ENCODE data around the gene AGBL4.

DNA sequence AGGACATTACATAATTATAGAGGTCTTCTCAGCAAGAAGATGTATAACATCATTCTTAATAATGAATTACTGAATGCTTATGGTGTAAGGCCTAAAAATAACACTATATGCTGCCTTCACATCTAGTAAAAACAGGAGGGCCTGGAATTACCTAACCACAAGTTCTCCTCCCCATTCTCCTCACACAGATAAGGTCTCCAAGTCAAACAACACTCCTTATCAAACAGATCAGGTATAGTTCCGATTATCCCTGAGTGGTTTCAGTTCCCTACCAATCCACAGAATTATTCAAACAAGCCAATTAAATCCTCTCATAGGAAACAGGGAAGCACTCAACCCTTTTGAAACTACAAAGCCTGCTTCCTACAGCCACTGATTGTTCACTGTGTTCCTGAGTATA, 4.0 kb upstream of the AGBL4 start:
- TF ChIP-seq CTCF (IDR thresholded peaks at IDR 0.05; ENCODE audit: low read length): no peak
- TF ChIP-seq EZH2 (IDR thresholded peaks at IDR 0.05; ENCODE audit: borderline replicate concordance, low read length): no peak

Data from OCI-LY1 (cell line).